GM12801 (cell line): ENCODE data around the gene CAMK4.

Experiments
- TF ChIP-seq, protein P1 (sequence below): IDR thresholded peaks from one replicate; pipeline ENCODE4 v1.5.1; 2011; ENCODE audit warnings: control low read depth; ENCODE audit not compliant: insufficient read length; ENCODE audit errors: extremely low read depth

CAMK4 gene

DNA sequence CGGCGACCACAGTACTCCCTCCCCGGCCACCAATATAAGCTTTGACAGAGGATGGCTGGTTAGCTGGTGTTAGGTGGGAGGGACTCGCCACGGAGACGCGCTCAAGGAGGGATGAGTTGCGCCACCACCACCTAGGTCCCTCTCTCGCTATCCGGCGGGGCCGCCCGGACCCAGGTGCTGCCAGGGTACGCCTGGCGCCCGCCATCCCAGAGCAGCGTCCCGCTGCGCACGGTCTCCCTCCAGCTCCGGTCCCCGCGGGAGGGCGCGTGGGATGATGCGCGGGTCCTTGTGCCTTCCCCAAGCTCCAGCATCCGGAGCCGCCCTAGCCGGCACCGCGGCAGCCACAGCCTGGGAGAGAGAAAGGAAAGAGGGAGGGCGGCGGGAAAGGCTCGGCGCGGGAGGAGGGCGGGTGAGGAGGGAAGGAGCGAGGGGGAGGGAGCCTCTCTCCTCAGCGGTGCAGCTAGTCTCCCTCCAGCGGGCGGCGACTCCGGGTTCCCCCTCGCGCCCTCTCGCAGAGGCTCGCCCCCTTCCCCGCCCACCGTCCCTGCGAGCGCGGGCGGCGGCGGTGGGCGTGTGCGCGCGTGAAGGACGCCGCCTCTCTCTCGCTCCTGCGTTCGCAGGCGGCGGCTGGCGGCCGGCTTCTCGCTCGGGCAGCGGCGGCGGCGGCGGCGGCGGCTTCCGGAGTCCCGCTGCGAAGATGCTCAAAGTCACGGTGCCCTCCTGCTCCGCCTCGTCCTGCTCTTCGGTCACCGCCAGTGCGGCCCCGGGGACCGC is at the start of gene CAMK4:
TSS of gene CAMK4 (plus strand) at position 598 of the 774 bp plus-strand sequence. CDS start at position 698, 100 bp downstream.
- TF ChIP-seq, protein P1, sequence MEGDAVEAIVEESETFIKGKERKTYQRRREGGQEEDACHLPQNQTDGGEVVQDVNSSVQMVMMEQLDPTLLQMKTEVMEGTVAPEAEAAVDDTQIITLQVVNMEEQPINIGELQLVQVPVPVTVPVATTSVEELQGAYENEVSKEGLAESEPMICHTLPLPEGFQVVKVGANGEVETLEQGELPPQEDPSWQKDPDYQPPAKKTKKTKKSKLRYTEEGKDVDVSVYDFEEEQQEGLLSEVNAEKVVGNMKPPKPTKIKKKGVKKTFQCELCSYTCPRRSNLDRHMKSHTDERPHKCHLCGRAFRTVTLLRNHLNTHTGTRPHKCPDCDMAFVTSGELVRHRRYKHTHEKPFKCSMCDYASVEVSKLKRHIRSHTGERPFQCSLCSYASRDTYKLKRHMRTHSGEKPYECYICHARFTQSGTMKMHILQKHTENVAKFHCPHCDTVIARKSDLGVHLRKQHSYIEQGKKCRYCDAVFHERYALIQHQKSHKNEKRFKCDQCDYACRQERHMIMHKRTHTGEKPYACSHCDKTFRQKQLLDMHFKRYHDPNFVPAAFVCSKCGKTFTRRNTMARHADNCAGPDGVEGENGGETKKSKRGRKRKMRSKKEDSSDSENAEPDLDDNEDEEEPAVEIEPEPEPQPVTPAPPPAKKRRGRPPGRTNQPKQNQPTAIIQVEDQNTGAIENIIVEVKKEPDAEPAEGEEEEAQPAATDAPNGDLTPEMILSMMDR, result no peak

DNA sequence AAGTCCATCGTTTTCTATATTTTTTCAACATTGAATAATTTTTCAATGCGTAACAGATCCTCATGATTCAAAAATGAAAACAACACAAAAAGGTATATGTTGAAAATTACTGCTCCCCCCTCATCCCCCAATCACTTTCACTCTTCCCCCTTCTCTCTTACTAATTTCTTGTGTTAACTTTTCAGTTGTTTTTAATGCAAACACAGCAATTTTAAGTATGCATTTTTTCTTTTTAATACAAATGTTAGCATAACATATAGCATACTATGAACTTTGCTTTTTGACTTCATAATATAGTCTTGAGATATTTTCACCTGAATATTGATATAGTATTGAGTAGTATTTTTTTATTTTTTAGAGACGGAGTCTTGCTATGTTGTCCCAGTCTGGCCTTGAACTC is 41.1 kb upstream of the CAMK4 start:
- TF ChIP-seq, protein P1, result no peak

DNA sequence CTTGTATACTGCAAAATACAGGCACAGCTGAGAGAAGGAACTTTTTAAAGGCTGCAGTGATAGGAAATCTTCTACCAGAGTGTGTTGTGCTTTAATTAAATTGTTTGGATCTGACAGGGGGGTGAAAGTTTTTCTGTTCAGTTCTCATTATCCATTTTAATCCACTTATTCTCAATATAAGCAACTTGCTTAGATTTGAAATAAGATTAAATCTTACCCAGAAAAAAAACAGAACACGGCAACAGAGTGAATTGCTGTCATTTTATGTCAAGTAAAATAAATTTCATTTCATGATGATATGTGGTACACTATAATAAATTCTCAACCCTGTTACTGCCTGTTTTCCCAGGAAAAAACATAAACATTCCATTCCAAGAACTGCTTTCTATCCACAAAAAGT is 37.1 kb upstream of the CAMK4 start:
- TF ChIP-seq, protein P1, result no peak

DNA sequence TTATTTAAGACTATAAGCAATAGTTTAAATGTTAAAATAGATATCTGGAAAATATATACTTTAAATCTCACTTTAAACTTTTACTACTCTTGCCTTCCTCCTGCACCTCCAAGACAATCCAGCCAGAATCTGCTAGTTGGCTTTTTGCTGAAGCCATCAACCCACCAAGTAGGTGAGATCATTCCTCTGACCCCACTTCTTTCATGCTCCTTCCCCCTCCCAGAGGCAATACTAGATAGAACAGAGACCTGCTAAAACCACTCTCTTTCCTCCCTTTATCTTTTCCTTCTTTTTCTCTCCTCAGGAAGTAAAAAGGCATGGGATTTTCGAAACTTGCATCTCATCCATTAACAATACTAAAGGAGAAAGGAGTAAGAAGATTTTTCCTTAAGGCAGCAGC is 30.1 kb upstream of the CAMK4 start:
- TF ChIP-seq, protein P1, result no peak

DNA sequence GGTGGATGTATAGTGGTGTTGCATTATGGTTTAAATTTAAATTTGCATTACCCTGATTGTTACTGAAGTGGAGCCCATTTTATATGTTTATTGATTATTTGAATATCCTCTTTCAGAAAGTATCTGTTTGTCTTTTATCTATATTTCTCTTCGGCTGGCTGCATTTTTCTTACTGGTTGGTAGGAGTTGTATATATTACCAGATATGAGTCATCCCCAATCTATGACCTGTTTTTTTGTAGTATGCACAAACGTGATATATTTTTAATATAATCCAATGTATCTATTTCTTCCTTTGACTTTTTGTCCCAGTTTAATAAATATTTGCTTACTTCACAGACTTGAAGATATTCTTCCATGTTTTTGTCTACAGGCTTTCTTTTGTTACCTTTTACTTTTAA is 29.3 kb upstream of the CAMK4 start:
- TF ChIP-seq, protein P1, result no peak

DNA sequence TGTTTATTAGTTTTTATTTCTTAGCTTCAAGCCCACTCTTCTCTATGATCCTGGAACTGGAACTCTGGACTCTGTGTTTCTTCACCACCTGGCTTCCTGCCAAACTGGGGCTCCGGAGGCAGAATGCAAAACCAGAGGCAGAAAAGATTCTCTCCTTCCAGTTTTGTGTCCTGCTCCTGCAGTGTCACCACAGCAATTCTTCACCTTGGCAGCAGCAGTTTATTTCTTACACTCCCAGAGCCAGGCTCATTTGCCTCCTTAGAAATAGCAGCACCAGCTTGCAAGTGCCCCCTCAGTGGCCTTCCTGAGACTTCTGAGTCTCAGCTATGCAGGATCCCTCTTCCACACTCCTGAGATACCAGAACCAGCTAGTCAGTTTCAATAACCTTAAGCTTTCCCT is 26.7 kb upstream of the CAMK4 start:
- TF ChIP-seq, protein P1, result no peak

DNA sequence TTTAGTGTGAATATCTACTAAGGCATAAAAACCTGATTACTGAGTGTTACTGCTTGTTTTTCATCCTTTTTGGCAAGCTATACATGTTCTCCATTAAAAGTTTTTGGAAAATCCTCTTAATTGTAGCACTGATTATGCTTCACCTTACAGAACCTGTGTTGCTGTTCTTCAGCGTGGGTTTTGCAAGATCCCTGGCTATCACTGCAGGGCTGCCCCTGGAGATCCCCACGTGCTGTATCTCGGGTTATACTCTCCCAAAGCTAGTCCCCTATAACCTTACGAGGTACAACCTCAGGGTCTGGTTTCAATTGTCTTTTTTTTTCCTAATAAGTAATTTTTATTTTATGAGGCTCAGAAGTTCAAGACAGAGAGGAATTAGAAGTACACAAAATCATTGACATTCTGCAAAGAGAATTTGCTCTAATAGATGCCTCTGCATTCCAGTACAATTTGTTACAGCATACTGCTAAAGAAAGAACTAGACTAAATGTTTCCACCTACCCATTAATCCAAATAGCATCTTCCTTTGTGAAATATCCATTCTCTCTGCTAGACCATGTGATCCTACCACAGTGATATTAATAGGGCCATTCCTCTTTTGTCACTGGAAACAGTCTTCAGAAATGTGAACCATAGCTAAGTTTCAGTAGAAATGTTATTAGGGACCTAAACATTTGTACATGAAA is 25.8 kb upstream of the CAMK4 start:
- TF ChIP-seq, protein P1, result no peak
